Endothelial cell of umbilical vein (primary cell): ENCODE results near the gene TPBG. TPM values are rescaled to one million over a fixed set of nuclear protein-coding genes. Genes with fewer than 3 reads are reported as not detected.

Experiments used
- BruUV-seq: library from RNA; stranded (reverse); fragments of 400-500 nt; replicated peaks from 2 replicates; lab custom pipeline; 2021; lab: Mats Ljungman, UMichigan
- CTCF ChIA-PET: fragments of 300-600, 350-600 bp; sonication (Branson Sonifier 250); formaldehyde crosslinking; loops from one replicate; lab custom pipeline; 2021; ENCODE audit warnings: antibody characterized with exemption, inconsistent platforms; lab: Charles Lee
- POLR2A ChIA-PET: fragments of 300-600, 350-600 bp; sonication (Branson Sonifier 250); formaldehyde crosslinking; loops from one replicate; lab custom pipeline; 2021; ENCODE audit warnings: antibody characterized with exemption, inconsistent platforms; lab: Charles Lee
- DNase-seq: peaks from one replicate; pipeline ENCODE4 v3.0.0-alpha.2; 2011; ENCODE audit warnings: low read depth, low spot score
- FAIRE-seq: peaks from 2 replicates; lab custom pipeline; 2011; peaks lifted over from hg19 to GRCh38; lab: Jason Lieb, UNC
- H2AFZ ChIP-seq: 2 replicates; pipeline ENCODE4 v1.6.0; 2012; ENCODE audit warnings: low read depth, low read length, control low read depth, inconsistent platforms
- H3K27ac ChIP-seq: 2 replicates; pipeline ENCODE4 v1.5.1; 2011; ENCODE audit warnings: low read depth, mild to moderate bottlenecking, control low read depth, low read length, moderate library complexity; ENCODE audit not compliant: insufficient read depth
- H3K27me3 ChIP-seq, 2 experiments: 2 replicates each; pipeline versions ENCODE4 v1.6.0 to v1.6.1; 2011; ENCODE audit warnings: low read length in 2 of 2, mixed read lengths in 1 of 2; ENCODE audit not compliant: control insufficient read depth in 2 of 2, insufficient read depth in 2 of 2
- H3K36me3 ChIP-seq, 2 experiments: 2 replicates in 1 of 2; 3 replicates in 1 of 2; pipeline ENCODE4 v1.5.1; 2011; ENCODE audit warnings: low read length in 2 of 2, mild to moderate bottlenecking in 1 of 2, moderate library complexity in 1 of 2; ENCODE audit not compliant: control insufficient read depth in 2 of 2, insufficient read depth in 2 of 2; ENCODE audit errors: extremely low read depth in 1 of 2
- H3K4me1 ChIP-seq: 3 replicates; pipeline ENCODE4 v1.5.1; 2011; ENCODE audit warnings: mild to moderate bottlenecking, low read length; ENCODE audit not compliant: control insufficient read depth, insufficient read depth; ENCODE audit errors: extremely low read depth
- H3K4me2 ChIP-seq: 2 replicates; pipeline ENCODE4 v1.6.1; 2011; ENCODE audit warnings: low read length, control low read depth, mixed read lengths; ENCODE audit not compliant: insufficient read depth
- H3K4me3 ChIP-seq, 3 experiments: fragments of 200-600 bp in 1 of 3; sonication (generic), shearing (Covaris generic) in 1 of 3; replicated peaks in 1 of 3; 2 replicates each; pipeline ENCODE4 v1.5.1; 2011 to 2016; ENCODE audit warnings: control low read depth in 3 of 3, low read length in 3 of 3, mild to moderate bottlenecking in 2 of 3, inconsistent platforms in 1 of 3, low read depth in 1 of 3, moderate library complexity in 1 of 3; ENCODE audit not compliant: insufficient read depth in 1 of 3
- H3K79me2 ChIP-seq: 2 replicates; pipeline ENCODE4 v1.6.0; 2012; ENCODE audit warnings: low read length, inconsistent platforms; ENCODE audit not compliant: control insufficient read depth, insufficient read depth
- H3K9ac ChIP-seq: replicated peaks from 2 replicates; pipeline ENCODE3; 2011; ENCODE audit warnings: low read length, control low read depth; ENCODE audit not compliant: insufficient read depth; ENCODE audit errors: extremely low read depth
- H3K9me1 ChIP-seq: replicated peaks from 3 replicates; pipeline ENCODE4 v1.6.0; 2011; ENCODE audit warnings: mild to moderate bottlenecking, low read length; ENCODE audit not compliant: control insufficient read depth, insufficient read depth; ENCODE audit errors: extremely low read depth
- H3K9me3 ChIP-seq: replicated peaks from 2 replicates; pipeline ENCODE4 v1.5.1; 2012; ENCODE audit warnings: low read length, inconsistent platforms; ENCODE audit not compliant: control insufficient read depth, insufficient read depth
- H4K20me1 ChIP-seq: replicated peaks from 2 replicates; pipeline ENCODE3; 2011; ENCODE audit warnings: mild to moderate bottlenecking, low read length; ENCODE audit not compliant: control insufficient read depth, insufficient read depth; ENCODE audit errors: extremely low read depth
- EZH2 ChIP-seq: IDR thresholded peaks from 2 replicates; pipeline ENCODE4 v1.6.1; 2012; ENCODE audit warnings: borderline replicate concordance, low read depth, mild to moderate bottlenecking, moderate library complexity, low read length, inconsistent platforms; ENCODE audit not compliant: severe bottlenecking
- GATA2 ChIP-seq: IDR thresholded peaks from 2 replicates; pipeline ENCODE4 v1.7.0; 2011; ENCODE audit warnings: low read depth, mild to moderate bottlenecking, moderate library complexity, mixed read lengths, low read length; ENCODE audit not compliant: insufficient read length, insufficient read depth
- JUN ChIP-seq: IDR thresholded peaks from 2 replicates; pipeline ENCODE4 v1.6.1; 2011; ENCODE audit warnings: borderline replicate concordance, low read depth; ENCODE audit not compliant: insufficient read length, insufficient read depth
- MYC ChIP-seq: IDR thresholded peaks from one replicate; pipeline ENCODE4 v1.6.1; 2011; ENCODE audit warnings: mild to moderate bottlenecking, low read depth, low read length
- POLR2AphosphoS5 ChIP-seq: IDR thresholded peaks from 2 replicates; pipeline ENCODE4 v1.6.1; 2012; ENCODE audit warnings: low read depth, mild to moderate bottlenecking, control low read depth, low read length, moderate library complexity; ENCODE audit not compliant: insufficient read depth
- dilution Hi-C: fragments of 300-500 bp; cut with MboI; formaldehyde crosslinking; loops from one replicate; pipeline ENCODE4 v1.15.0; 2019; ENCODE audit warnings: low sequenced_read_pairs; ENCODE audit not compliant: extremely low pct_ligation_motif_present
- intact Hi-C: fragments of 100-400 bp; cut with micrococcal nuclease; formaldehyde crosslinking; loops from one replicate; pipeline ENCODE4 v1.10.0; 2022
- polyA plus RNA-seq, 4 experiments: library from polyadenylated mRNA; depleted of rRNA in 3 of 4; stranded (reverse) in 3 of 4; unstranded in 1 of 4; fragments of >200 nt; gene quantifications; 2 replicates each; pipeline versions ENCODE4 v1.2.1 to v1.2.3, GENCODE V29; 2011 to 2012; ENCODE audit warnings: missing spikeins in 1 of 4
- total RNA-seq: library from RNA; stranded (reverse); gene quantifications from 2 replicates; pipeline ENCODE4 v1.2.3, GENCODE V29; 2021
- TF ChIP-seq, protein P1 (sequence below), 2 donors: IDR thresholded peaks; 1 replicate in 1 of 2; 2 replicates in 1 of 2; pipeline ENCODE4 v1.5.1; 2011; ENCODE audit warnings: low read length in 2 of 2, mild to moderate bottlenecking in 2 of 2, moderate library complexity in 2 of 2, control low read depth in 1 of 2, inconsistent platforms in 1 of 2, low read depth in 1 of 2; ENCODE audit not compliant: insufficient read depth in 1 of 2; ENCODE audit errors: extremely low read depth in 1 of 2
- TF ChIP-seq, protein P2 (sequence below): IDR thresholded peaks from 2 replicates; pipeline ENCODE4 v1.6.1; 2011; ENCODE audit not compliant: insufficient read depth, insufficient read length

The TPBG gene
- total and polyA plus RNA-seq, 2 donors (not counting 3 experiments of a cell fraction or from before 2014, with no cell fraction given) = 7.5 to 9.0 TPM

DNA sequence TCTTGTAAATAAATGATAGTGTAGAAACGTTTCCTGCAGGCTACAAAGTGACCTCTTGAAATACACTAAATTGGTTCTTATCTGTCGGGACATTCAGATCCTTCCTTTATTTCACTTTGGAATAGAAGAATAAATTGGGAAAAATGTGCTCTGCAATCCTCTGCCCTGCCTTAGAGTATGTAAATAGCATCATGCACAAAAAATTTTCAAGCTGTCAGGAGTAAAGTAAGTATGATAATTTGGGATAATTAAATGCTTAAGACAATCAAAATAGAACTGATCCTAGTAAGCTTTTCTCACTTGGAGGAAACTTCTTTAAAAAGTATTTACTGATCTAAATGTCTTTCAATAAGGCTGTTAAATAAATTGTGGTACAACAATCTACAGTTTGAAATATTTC is 3.1 kb upstream of the TPBG start:
- H3K79me2 ChIP-seq = no peaks in the 10 kb centered on the region
- no TSS peak for BruUV-seq
- TF ChIP-seq, protein P1, sequence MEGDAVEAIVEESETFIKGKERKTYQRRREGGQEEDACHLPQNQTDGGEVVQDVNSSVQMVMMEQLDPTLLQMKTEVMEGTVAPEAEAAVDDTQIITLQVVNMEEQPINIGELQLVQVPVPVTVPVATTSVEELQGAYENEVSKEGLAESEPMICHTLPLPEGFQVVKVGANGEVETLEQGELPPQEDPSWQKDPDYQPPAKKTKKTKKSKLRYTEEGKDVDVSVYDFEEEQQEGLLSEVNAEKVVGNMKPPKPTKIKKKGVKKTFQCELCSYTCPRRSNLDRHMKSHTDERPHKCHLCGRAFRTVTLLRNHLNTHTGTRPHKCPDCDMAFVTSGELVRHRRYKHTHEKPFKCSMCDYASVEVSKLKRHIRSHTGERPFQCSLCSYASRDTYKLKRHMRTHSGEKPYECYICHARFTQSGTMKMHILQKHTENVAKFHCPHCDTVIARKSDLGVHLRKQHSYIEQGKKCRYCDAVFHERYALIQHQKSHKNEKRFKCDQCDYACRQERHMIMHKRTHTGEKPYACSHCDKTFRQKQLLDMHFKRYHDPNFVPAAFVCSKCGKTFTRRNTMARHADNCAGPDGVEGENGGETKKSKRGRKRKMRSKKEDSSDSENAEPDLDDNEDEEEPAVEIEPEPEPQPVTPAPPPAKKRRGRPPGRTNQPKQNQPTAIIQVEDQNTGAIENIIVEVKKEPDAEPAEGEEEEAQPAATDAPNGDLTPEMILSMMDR (IDR thresholded peaks at IDR 0.05; ENCODE audit: extremely low read depth in 1 of 2, insufficient read depth in 1 of 2, low read depth in 1 of 2, low read length in 2 of 2) = no peak
- TF ChIP-seq EZH2 (no peak), JUN (no peak)
- TF ChIP-seq, protein P2, sequence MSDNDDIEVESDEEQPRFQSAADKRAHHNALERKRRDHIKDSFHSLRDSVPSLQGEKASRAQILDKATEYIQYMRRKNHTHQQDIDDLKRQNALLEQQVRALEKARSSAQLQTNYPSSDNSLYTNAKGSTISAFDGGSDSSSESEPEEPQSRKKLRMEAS = no peak

DNA sequence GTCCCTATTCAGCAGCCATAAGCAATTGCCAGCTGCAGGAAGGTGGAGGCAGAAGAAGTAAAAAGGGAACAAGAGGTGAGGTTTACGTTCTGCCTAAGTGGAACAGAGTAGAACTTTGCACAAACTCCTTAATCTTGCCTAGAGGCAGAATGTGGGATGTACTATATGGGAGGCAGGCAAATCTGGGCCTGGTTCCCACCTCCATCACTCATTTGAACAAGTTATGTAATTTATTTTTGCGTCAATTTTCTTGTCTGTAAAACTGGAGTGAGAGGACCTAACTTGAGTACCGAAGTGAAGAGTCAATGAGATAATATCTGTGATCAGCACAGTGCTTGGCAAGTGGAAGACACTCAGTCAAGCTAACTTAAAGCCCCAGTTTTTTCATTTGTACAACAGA is 2.0 kb upstream of the TPBG start:
- BruUV-seq = no TSS peak
- FAIRE-seq = no peak
- intact Hi-C loops = loop anchor here (5.0 to 10.0 kb wide), 3 partner anchors 89 to 833 kb away; partner anchors contain the start of genes IBTK, PGM3 and RWDD2A

More for the DNA sequence above, 3.1 kb upstream of the TPBG start:
- DNase-seq = no peak
- H4K20me1 ChIP-seq = no peaks in the 10 kb centered on the region
- no peak for FAIRE-seq
- peaks cover 18 to 26% of the 10 kb centered on the region in 2 experiments for H3K27me3 ChIP-seq
- no peaks in the 10 kb centered on the region for H3K9me3 ChIP-seq
- no peak overlapping the region for H3K27ac ChIP-seq
- no peak overlapping the region for H3K4me3 ChIP-seq
- no peaks in the 10 kb centered on the region for H3K9me1 ChIP-seq
- H3K4me2 ChIP-seq = no peak overlapping the region
- POLR2A ChIA-PET = no interaction called here
- peaks cover 4% of the 10 kb centered on the region for H3K4me1 ChIP-seq
- CTCF ChIA-PET = no interaction called here
- no peak overlapping the region for H2AFZ ChIP-seq
- intact Hi-C loops (loop anchor here (5.0 to 10.0 kb wide), 3 partner anchors 88 to 834 kb away; partner anchors contain the start of genes IBTK, PGM3 and RWDD2A), dilution Hi-C loops (no loop called here)
- no peak overlapping the region for H3K9ac ChIP-seq
- H3K36me3 ChIP-seq = no peaks in the 10 kb centered on the region

More for the DNA sequence above, 2.0 kb upstream of the TPBG start:
- H3K27ac ChIP-seq = no peak overlapping the region
- H3K79me2 ChIP-seq = no peaks in the 10 kb centered on the region
- peaks cover 18 to 26% of the 10 kb centered on the region in 2 experiments for H3K27me3 ChIP-seq
- no peak overlapping the region for H3K4me2 ChIP-seq
- H3K9ac ChIP-seq = no peak overlapping the region
- dilution Hi-C loops = no loop called here
- peaks cover 4% of the 10 kb centered on the region for H3K4me1 ChIP-seq
- H2AFZ ChIP-seq = no peak overlapping the region
- no peak overlapping the region for H3K4me3 ChIP-seq
- POLR2A ChIA-PET = no interaction called here
- H3K9me1 ChIP-seq = no peaks in the 10 kb centered on the region
- CTCF ChIA-PET = interaction anchor here (1.1 to 2.2 kb wide), 3 partner anchors 36 to 706 kb away, joined by 3 to 5 read pairs (median 4); partner anchors contain the start of genes DOP1A and UBE3D
- no peaks in the 10 kb centered on the region for H4K20me1 ChIP-seq
- H3K36me3 ChIP-seq = no peaks in the 10 kb centered on the region
- TF ChIP-seq POLR2AphosphoS5 (no peak), EZH2 (no peak), MYC (no peak), GATA2 (no peak)
- TF ChIP-seq, protein P2 = no peak
- no peak for DNase-seq
- no peaks in the 10 kb centered on the region for H3K9me3 ChIP-seq
